ENCODE measurements around the gene C2CD3. TPM values are rescaled to one million over a fixed set of nuclear protein-coding genes. Genes with fewer than 3 reads are reported as not detected.

C2CD3 gene, protein sequence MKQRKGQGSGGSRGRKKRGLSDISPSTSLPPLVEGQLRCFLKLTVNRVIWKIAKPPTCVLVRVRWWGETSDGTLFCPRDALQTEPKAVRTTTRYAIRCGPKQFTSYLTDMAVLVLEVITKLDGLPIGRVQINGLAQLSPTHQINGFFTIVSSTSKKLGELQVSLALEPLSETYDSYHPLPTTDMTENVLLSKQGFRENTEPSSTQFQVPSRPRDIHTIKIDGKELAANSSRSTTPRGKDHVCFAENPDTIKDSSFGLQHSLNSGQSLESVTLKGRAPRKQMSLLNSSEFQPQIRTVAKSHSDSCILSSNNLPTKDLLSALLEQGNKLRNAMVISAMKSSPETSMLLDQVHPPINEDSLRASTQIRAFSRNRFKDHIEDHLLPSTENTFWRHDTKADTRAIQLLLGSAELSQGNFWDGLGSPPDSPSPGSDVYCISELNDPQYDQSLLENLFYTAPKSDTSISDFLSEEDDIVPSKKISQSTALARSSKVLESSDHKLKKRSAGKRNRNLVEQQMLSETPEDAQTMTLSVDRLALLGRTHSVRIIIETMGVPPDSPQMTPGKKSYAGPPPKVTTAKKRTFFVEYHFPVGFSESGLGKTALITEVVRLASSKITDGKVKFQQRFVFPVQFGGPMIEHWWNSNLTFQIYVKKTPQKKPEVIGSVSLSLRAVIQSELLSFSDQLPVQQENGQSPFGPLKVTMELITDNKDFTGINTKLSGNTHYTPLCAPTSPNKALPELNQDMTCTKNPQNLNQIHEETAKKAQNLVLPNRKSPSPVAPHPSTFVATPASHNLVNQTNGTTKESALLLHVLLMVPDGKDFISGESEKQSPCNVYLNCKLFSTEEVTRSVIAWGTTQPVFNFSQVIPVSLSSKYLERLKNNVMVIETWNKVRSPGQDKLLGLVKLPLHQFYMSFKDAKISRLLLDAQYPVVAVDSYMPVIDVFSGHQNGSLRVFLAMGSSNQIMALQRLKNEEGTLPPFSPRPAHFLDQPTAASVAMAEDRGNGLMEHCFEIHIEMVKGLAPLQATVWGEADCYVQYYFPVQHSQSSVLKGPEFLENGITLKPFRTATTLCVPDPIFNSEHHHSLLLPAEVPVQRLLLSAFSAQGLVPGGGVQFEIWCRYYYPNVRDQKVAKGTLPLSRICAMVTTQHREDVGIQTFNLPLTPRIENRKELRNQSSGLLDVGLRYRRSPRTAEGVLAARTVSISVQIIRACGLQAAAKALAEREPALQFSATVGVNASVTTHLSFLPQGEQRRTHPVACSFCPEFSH (N-terminal part only)
- 32.5 and 35.0 TPM in 2 replicates for total RNA-seq (2014; rRNA removed; shearing (Covaris generic))
- polyA plus RNA-seq (2015; cell fraction: cytosol; rRNA removed), result 29.8 and 39.8 TPM in 2 replicates
- polyA plus RNA-seq (2015; cell fraction: nucleus; rRNA removed), result 31.3 and 53.8 TPM in 2 replicates

DNA sequence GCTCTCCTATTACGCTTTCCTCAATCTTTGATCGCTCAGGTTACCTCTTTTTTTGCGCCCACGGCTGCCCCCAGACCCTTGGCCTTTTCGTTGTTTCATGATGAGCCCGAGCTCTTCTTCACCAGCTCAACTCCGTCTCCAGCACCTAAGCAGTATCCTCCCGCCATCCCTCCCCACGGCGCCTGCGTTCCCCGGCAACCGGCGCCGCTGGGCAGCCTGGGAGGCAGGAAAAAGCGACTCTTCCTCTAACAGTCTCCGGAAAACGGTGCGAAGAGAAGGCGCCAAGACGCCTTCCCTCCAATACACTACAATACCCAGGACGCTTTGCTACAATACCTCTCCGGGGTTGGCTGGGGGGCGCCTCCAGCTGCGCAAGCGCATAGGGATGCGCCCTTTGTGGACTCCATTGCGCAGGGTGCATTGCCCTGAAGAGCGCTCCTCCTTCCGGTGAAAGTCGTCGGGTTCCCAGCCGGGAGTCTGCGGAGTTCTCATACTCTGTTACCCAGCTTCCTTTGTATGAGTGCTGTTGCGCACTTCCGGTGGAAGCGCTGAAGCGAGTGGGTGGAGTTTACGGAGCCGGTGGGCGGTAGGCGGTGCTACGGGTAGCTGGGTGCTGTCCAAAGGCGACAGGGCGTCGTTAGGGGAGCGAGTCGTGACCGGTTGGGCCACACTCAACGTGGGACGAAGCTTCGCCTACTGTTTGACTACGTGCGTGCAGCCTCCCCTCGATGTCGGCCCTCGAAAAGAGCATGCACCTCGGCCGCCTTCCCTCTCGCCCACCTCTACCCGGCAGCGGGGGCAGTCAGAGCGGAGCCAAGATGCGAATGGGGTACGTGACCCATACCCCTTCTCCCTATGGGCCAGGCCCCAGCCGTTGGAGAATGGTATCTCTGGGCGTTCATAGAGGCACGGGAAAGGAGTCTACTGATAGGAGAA lies at the start of gene C2CD3, which contains the start of gene PPME1:
Gene C2CD3 (minus strand): TSS at position 309 of the 936 bp plus-strand sequence. CDS start 210 bp downstream, at position 99.
Gene PPME1 (plus strand): TSS at position 596 of the 936 bp plus-strand sequence. CDS start 133 bp downstream, at position 729.
- in situ Hi-C loops (cut with HindIII; ENCODE audit: low pct_unique_long_range_greater_than_20kb, low sequenced_read_pairs), result no loop called here
- peak; percentile 100 for DNase-seq (ENCODE audit: low read depth, low spot score)

DNA sequence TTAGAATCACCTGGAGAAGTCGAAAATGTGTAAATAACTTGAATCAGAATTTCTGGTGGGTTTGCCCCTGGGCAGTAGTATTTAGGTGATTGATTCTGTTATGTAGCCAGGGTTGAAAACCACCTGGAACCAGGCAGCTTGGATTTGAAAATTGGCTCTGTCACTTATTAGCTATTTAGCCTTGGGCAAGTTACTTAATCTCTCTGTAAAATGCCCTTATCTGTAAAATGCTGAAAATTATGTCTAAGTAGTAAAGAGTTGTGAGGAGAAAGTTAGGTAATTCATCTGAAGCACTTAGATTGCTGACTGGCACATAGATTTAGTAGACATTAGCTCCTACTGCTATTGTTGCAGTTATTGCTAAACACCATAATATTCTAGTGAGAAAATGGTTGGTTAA lies 49.6 kb upstream of the C2CD3 start:
- no peak for DNase-seq (ENCODE audit: low read depth, low spot score)
- in situ Hi-C loops (cut with HindIII; ENCODE audit: low pct_unique_long_range_greater_than_20kb, low sequenced_read_pairs), result no loop called here

DNA sequence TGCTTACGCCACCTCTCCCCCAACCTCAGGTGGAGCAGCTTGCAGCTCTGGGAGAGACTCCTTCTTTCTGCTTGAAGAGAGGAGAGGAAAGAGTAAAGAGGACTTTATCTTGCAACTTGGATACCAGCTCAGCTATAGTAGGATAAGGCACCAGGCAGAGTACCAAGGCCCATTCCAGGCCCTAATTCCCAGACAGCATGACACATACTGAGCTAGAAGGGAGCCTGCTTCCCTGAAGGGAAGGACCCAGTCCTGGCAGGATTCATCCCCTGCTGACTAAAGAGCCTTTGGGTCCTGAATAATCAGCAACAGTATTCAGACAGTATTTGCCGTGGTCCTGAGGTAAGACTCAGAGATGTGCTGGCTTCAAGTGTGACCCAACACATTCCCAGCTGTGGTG lies 41.7 kb upstream of the C2CD3 start:
- in situ Hi-C loops (cut with HindIII; ENCODE audit: low pct_unique_long_range_greater_than_20kb, low sequenced_read_pairs), result no loop called here
- no peak for DNase-seq (ENCODE audit: low read depth, low spot score)

DNA sequence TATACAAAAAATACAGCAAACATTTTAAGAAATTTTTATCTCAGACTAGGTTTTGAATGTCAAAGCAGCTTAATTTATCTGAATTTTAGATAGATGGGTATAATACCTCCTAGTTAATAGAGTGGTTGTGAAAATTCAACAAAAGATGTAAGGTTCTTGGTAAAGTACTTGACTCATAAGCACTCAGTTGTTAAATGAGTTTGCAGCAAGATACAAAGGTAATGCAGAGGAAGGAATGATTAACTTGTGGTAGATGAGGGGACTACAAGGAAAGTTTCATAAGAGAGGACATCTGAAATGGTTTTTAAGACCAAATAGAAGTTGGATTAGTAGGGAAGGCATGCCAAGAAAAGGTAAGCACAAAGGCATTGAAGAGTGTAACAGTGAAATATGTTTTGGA lies 37.7 kb upstream of the C2CD3 start:
- in situ Hi-C loops (cut with HindIII; ENCODE audit: low pct_unique_long_range_greater_than_20kb, low sequenced_read_pairs), result no loop called here
- no peak for DNase-seq (ENCODE audit: low read depth, low spot score)

DNA sequence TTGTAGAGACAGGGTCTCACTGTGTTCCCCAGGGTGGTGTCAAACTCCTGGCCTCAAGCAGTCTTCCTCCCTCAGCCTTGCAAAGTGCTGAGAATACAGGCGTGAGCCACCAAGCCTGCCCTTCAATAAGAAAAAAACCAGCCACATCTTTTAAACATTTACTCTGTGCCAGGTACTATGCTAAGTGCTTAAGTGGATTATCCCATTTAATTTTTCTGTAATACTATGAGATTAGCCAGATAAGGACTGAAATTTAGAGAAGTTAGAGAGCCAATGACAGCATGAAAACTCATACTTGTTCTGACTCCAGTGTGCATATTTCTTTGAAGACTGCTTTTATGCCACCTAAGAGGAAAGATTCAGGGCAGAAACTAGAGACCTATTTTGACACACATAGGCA lies 35.9 kb upstream of the C2CD3 start:
- in situ Hi-C loops (cut with HindIII; ENCODE audit: low pct_unique_long_range_greater_than_20kb, low sequenced_read_pairs), result no loop called here

DNA sequence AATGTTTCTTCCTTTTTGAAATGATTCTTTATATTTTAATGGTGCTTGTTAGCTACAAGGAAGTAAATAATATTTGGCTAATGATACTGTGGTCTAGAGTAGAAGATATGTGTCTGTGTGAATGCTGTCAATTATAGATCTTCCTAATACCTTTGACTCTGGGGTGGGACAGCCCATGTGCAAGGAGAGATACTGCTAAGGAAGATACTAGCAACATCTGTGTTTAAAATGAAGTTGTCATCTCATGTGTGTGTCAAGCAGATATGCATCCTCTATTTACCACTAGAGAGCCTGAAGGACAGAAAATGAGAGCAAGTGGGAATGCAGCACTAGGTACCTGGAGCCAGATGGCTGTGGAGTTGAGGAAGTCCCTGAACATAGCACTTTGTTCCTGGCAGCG lies 34.4 kb upstream of the C2CD3 start:
- in situ Hi-C loops (cut with HindIII; ENCODE audit: low pct_unique_long_range_greater_than_20kb, low sequenced_read_pairs), result no loop called here
- DNase-seq (ENCODE audit: low read depth, low spot score), result no peak

More for the DNA sequence above, 35.9 kb upstream of the C2CD3 start:
- no peak for DNase-seq (ENCODE audit: low read depth, low spot score)

DNA sequence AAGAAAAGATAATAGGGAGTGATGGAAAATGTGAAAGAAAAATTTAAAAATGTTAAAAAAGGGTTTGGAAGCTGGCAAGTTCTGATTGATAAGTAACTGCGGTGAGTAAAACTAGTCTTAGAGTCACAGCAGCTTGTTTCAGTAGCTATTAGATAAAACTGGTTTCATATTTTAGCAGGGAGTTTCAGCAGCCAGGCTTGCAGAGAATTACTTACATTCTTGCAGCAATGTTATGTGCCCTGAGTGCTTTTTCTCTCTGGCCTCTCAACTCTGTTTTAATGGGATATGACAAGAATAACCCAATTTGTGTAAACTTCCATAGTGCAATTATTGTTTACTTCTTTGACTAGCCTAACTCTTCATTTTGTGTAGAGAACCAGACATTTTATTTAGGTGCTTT lies 33.9 kb upstream of the C2CD3 start:
- in situ Hi-C loops (cut with HindIII; ENCODE audit: low pct_unique_long_range_greater_than_20kb, low sequenced_read_pairs), result no loop called here
- DNase-seq (ENCODE audit: low read depth, low spot score), result no peak

DNA sequence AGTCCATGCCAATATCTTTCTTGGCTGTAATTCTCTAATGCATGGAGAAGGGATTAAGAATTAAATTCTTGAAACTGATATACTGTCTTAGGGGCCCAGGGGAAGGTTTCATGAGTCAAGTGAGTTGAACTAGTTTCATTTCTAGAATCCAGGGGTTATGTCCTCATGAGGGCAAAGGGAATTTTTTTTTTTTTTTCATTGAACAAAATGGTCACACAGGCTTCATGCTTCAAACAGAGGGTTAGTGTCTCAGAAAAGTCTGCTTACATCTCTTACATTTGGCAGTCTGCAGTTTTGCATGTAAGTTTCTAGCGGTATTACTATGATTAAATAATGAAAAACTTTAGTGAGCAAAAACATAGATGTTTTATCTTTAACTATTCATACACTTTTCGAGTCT lies 33.2 kb upstream of the C2CD3 start:
- in situ Hi-C loops (cut with HindIII; ENCODE audit: low pct_unique_long_range_greater_than_20kb, low sequenced_read_pairs), result no loop called here
- no peak for DNase-seq (ENCODE audit: low read depth, low spot score)

DNA sequence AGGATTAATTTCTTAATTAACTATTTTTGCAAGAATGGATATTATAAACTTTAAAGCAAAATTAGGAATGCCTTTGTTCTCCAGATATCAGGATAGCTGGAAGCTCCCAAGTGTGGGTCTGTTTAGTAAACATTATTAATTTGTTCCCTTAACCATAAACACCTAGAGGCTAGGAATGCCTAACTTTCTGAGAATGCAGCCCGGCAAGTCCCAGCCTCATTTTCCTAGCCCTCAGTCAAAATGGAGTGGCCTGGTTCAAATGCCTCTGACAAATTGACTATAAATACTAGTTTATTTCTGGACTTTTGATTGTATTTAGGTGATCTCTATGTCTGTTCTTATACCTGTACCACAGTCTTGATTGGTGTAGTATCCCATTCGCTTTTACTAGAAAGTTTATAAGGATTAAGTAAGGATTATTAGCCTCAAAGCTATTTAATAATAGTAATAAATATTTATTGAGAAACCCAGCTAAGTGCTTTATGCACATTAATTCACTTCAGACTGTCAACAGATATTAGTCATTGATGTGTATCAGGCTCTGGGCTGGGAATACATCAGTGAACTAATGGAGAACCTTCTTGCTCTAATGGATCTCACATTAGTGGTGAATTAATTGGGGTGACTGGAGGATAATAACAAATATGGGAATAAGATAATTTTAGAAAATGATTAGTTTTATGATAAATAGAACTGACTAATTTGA lies 26.1 kb upstream of the C2CD3 start:
- in situ Hi-C loops (cut with HindIII; ENCODE audit: low pct_unique_long_range_greater_than_20kb, low sequenced_read_pairs), result no loop called here
- DNase-seq (ENCODE audit: low read depth, low spot score), result no peak

DNA sequence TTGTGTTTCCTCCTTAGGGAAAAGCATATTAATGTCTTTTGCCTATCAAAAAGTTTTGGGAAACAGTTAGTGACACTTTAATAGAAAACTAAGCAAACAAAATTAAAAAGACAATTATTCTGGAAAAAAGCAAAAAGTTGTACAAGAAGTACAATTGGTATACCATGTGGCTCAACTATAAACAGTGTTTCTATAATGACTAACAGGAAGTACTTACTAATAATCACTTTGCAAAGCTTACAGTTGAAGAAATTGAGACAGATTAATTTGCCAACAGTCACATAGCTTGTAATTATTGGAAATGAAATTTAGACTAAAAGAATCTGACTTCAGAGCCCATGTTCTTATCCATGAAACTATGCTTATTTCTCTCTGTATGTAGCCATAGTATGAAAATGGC lies 25.0 kb upstream of the C2CD3 start:
- in situ Hi-C loops (cut with HindIII; ENCODE audit: low pct_unique_long_range_greater_than_20kb, low sequenced_read_pairs), result no loop called here
- DNase-seq (ENCODE audit: low read depth, low spot score), result no peak

DNA sequence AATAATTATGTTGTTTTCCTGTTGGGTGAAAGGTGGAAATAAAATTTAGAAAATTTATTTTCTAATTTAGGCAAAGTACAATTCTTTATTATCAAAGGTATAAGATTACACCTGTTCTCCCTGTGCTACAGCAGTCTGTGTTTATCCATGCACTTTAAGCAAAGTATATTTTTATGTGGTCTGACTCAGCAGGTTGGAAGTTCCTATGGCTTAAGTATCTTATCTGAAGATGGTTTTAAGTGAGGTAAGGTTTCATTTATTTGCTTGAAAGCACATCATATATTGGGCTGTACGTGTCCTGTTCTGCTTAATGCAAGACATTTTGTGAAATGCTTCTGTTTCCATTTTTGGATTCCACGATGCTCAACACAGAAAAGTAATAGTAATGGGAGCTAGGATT lies 14.9 kb upstream of the C2CD3 start:
- DNase-seq (ENCODE audit: low read depth, low spot score), result no peak
- in situ Hi-C loops (cut with HindIII; ENCODE audit: low pct_unique_long_range_greater_than_20kb, low sequenced_read_pairs), result no loop called here

DNA sequence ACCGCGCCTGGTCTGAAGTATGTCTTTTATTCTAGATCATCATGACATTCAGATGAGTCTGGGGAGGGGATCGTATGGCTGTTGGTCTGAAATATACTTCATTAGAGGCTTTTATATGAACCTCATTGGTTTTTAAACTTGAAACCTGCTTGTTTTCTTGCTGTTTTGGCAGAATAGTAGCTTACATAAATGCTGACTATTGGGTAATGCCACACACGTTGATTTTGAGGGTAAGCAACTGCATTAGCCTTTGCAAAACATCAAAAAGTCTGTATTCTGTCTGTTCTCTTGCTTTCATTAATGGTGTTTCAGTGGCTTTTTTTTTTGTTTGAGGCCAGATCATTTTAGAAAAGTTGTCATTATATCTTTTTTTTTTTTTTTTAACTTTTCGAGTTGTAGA lies 14.5 kb upstream of the C2CD3 start:
- in situ Hi-C loops (cut with HindIII; ENCODE audit: low pct_unique_long_range_greater_than_20kb, low sequenced_read_pairs), result no loop called here
- DNase-seq (ENCODE audit: low read depth, low spot score), result no peak

DNA sequence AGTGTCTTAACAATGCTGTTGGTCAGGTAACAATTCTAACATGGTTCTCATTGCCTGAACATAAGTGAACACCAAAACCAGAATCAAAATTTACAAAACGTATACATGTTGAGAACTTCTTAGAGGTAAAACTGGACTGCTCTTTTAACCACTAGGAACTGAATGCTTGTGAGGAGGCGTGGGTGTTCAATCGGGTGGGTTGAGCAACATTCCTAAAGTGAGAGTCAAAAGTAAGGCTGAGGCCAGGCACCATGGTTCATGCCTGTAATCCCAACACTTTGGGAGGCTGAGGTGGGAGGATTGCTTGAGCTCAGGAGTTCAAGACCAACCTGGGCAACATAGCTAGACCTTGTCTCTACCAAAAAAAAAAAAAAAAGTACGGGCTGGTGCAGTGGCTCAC lies 11.8 kb upstream of the C2CD3 start:
- DNase-seq (ENCODE audit: low read depth, low spot score), result no peak
- in situ Hi-C loops (cut with HindIII; ENCODE audit: low pct_unique_long_range_greater_than_20kb, low sequenced_read_pairs), result no loop called here

DNA sequence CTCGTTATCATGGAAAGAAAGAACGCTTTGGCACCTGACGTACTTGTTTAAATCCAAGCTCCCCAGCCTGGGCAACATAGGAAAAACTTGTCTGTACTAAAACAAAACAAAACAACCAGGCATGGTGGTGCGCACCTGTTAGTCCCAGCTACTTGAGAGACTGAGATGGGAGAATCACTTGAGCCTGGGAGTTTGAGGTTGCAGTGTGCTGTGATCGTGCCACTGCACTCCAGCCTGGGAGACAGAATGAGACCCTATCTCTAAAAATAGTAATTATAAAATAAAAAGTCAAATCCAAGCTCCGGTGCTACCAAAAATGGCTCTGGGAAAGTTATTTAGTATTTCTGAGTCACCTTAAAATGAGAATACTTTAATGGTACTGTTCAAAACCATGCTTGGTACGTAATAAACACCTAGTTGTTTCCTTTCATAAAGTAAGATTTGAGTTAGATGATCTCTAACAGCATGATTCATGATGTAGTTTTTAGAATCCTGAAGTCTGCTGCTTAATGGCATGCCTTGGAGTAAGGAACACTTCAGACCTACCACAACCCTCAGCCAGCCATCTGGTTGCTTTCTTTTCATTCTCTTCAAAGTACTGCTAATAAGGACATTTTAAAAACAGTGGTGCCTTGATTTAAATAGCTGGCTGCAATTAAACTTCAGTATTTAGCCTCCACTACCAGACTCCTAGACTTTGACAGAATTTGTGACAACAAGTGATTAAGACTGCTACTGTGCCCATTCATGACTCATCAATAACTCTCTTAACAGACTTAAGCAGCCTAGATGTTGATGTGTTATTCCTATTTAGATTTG lies 8.6 kb upstream of the C2CD3 start:
- DNase-seq (ENCODE audit: low read depth, low spot score), result no peak
- in situ Hi-C loops (cut with HindIII; ENCODE audit: low pct_unique_long_range_greater_than_20kb, low sequenced_read_pairs), result no loop called here

DNA sequence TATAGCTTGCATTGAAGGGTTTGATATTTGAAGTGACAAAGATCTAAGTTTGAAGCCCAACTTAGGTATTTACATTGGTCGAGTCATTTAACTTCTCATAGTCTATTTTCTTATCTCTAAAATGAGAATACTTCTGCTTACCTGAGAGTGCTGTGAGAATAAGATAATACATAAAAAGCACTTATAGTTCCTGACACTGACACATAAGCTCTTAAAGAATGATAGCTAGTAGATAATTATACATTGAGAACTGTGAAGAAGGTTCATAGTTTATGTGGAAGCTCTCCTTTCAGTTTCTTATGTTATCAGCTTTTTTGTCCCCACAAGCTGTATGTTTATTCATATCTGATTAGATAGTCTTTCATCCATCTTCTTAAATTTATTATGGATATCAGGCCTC lies 5.1 kb upstream of the C2CD3 start:
- in situ Hi-C loops (cut with HindIII; ENCODE audit: low pct_unique_long_range_greater_than_20kb, low sequenced_read_pairs), result no loop called here
- DNase-seq (ENCODE audit: low read depth, low spot score), result no peak

All from SK-MEL-5 (cell line).